Suppressor macrophage treated with lipopolysaccharide for 1 hour (primary cell): ENCODE results near the gene SLC25A45.
A peak's percentile ranks its signal among the peaks of the same experiment; 100 is the strongest.
"Not testable (repeated sequence)": the region's sequence is repeated elsewhere in the genome, so short reads cannot be mapped to it uniquely, and the experiment has no call there.

Experiments
- DNase-seq, 3 donors: peaks; one replicate each; pipeline ENCODE4 v3.0.0-alpha.2; 2020 to 2022

SLC25A45 gene

GRCh38 chr11:65357856-65358356, 24.5 kb downstream of the SLC25A45 start:
- no peak for DNase-seq

GRCh38 chr11:65356394-65356972, 26.0 kb downstream of the SLC25A45 start:
- DNase-seq: no peak

GRCh38 chr11:65355776-65356393, 26.6 kb downstream of the SLC25A45 start:
- DNase-seq: no peak

- peak; percentile 36 to 56 (median 46) for DNase-seq
Observed at GRCh38 chr11:65355013-65355775, 27.3 kb downstream of the SLC25A45 start.

- DNase-seq: peak; percentile 96 to 99 (median 97)
Observed at GRCh38 chr11:65354265-65355012, 28.0 kb downstream of the SLC25A45 start, which contains the start of gene TIGD3. Gene TIGD3 (plus strand): TSS chr11:65354751. CDS start chr11:65355809, 1,058 bp downstream.

GRCh38 chr11:65353900-65354264, 28.6 kb downstream of the SLC25A45 start:
- no peak for DNase-seq

- no peak for DNase-seq
Observed at GRCh38 chr11:65353376-65353775, 29.1 kb downstream of the SLC25A45 start.

- peak; percentile 50 to 67 (median 62) for DNase-seq
Observed at GRCh38 chr11:65352783-65353182, 29.7 kb downstream of the SLC25A45 start.

- DNase-seq: no peak
Observed at GRCh38 chr11:65351511-65351910, 30.9 kb downstream of the SLC25A45 start.

- DNase-seq: peak; percentile 51 to 55 (median 54)
Observed at GRCh38 chr11:65341856-65342255, 40.6 kb downstream of the SLC25A45 start.

- DNase-seq: no peak
Observed at GRCh38 chr11:65340226-65340625, 42.2 kb downstream of the SLC25A45 start.

- no peak for DNase-seq
Observed at GRCh38 chr11:65338676-65339075, 43.8 kb downstream of the SLC25A45 start.

GRCh38 chr11:65334696-65335295, 47.6 kb downstream of the SLC25A45 start:
- DNase-seq: no peak

GRCh38 chr11:65332591-65332990, 49.9 kb downstream of the SLC25A45 start:
- DNase-seq: not testable (repeated sequence)

- no peak for DNase-seq
Observed at GRCh38 chr11:65330544-65330943, 51.9 kb downstream of the SLC25A45 start.

GRCh38 chr11:65329944-65330403, 52.5 kb downstream of the SLC25A45 start:
- peak; percentile 94 to 98 (median 98) for DNase-seq

GRCh38 chr11:65329478-65329877, 53.0 kb downstream of the SLC25A45 start:
- peak in 2 of 3 donors; percentile 20 to 23 for DNase-seq

GRCh38 chr11:65327021-65327420, 55.4 kb downstream of the SLC25A45 start:
- no peak for DNase-seq

- no peak for DNase-seq
Observed at GRCh38 chr11:65325435-65325834, 57.0 kb downstream of the SLC25A45 start.
